IMR-90 (cell line): ENCODE results near the gene HEYL. TPM values are rescaled to one million over a fixed set of nuclear protein-coding genes. Genes with fewer than 3 reads are reported as not detected.

Experiments
- ATAC-seq: fragments of 200-7000 bp; cut with Tn5 transposase; 2 replicates; pipeline ENCODE4 v1.9.1; 2020; ENCODE audit warnings: low read depth, mild to moderate bottlenecking, moderate library complexity
- BruUV-seq: library from RNA; stranded (reverse); fragments of 400-500 nt; replicated peaks from 2 replicates; lab custom pipeline; 2021; lab: Mats Ljungman, UMichigan
- CTCF ChIA-PET: fragments of 300-600 bp; formaldehyde crosslinking; extraction: SDS; loops from one replicate; lab custom pipeline; 2021; ENCODE audit warnings: antibody characterized with exemption; lab: Yijun Ruan, JAX
- POLR2A ChIA-PET: fragments of 300-600 bp; sonication (Branson Sonifier 250); formaldehyde crosslinking; loops from one replicate; lab custom pipeline; 2022; ENCODE audit warnings: antibody characterized with exemption; ENCODE audit not compliant: unreplicated experiment; lab: Charles Lee
- DNase-seq: peaks from one replicate; pipeline ENCODE4 v3.0.0; 2013
- H2AFZ ChIP-seq: replicated peaks from 2 replicates; pipeline ENCODE3; 2013; ENCODE audit warnings: low read length, mild to moderate bottlenecking; ENCODE audit not compliant: poor library complexity
- H2AK5ac ChIP-seq: 2 replicates; pipeline ENCODE4 v1.6.1; 2013; ENCODE audit warnings: low read depth, low read length, inconsistent platforms
- H2AK9ac ChIP-seq: replicated peaks from 2 replicates; pipeline ENCODE3; 2013; ENCODE audit warnings: mild to moderate bottlenecking, low read depth, low read length, moderate library complexity; ENCODE audit not compliant: poor library complexity
- H2BK120ac ChIP-seq: 2 replicates; pipeline ENCODE4 v1.6.1; 2013; ENCODE audit warnings: low read depth, low read length, inconsistent platforms
- H2BK15ac ChIP-seq: 3 replicates; pipeline ENCODE4 v1.6.1; 2013; ENCODE audit warnings: low read depth, low read length, inconsistent platforms
- H2BK20ac ChIP-seq: 2 replicates; pipeline ENCODE4 v1.6.1; 2013; ENCODE audit warnings: low read depth, mild to moderate bottlenecking, inconsistent platforms, low read length, moderate library complexity
- H2BK5ac ChIP-seq: 2 replicates; pipeline ENCODE4 v1.6.1; 2013; ENCODE audit warnings: mild to moderate bottlenecking, low read depth, low read length, inconsistent platforms; ENCODE audit not compliant: poor library complexity, severe bottlenecking
- H3K14ac ChIP-seq: replicated peaks from 2 replicates; pipeline ENCODE4 v1.6.1; 2013; ENCODE audit warnings: low read depth, low read length, inconsistent platforms
- H3K18ac ChIP-seq: 2 replicates; pipeline ENCODE4 v1.6.1; 2013; ENCODE audit warnings: low read depth, low read length, control low read depth
- H3K23ac ChIP-seq: 2 replicates; pipeline ENCODE4 v1.6.1; 2013; ENCODE audit warnings: low read depth, low read length, inconsistent platforms
- H3K27ac ChIP-seq: 2 replicates; pipeline ENCODE4 v1.5.1; 2013; ENCODE audit warnings: mild to moderate bottlenecking, control low read depth, low read length; ENCODE audit not compliant: insufficient read depth
- H3K27me3 ChIP-seq: 2 replicates; pipeline ENCODE4 v1.6.1; 2013; ENCODE audit warnings: low read length; ENCODE audit not compliant: control insufficient read depth, insufficient read depth
- H3K36me3 ChIP-seq: 2 replicates; pipeline ENCODE4 v1.6.1; 2013; ENCODE audit warnings: low read length, mixed read lengths; ENCODE audit not compliant: control insufficient read depth, insufficient read depth
- H3K4ac ChIP-seq: 2 replicates; pipeline ENCODE4 v1.6.1; 2013; ENCODE audit warnings: low read depth, low read length, inconsistent platforms
- H3K4me1 ChIP-seq: 2 replicates; pipeline ENCODE4 v1.6.1; 2013; ENCODE audit warnings: low read length, mixed read lengths; ENCODE audit not compliant: control insufficient read depth, insufficient read depth
- H3K4me2 ChIP-seq: 2 replicates; pipeline ENCODE4 v1.6.1; 2013; ENCODE audit warnings: low read depth, mild to moderate bottlenecking, control low read depth, low read length, moderate library complexity
- H3K4me3 ChIP-seq: 2 replicates; pipeline ENCODE4 v1.5.1; 2013; ENCODE audit warnings: low read depth, mild to moderate bottlenecking, control low read depth, low read length, moderate library complexity; ENCODE audit not compliant: insufficient read depth
- H3K56ac ChIP-seq: 2 replicates; pipeline ENCODE4 v1.6.1; 2013; ENCODE audit warnings: low read length, inconsistent platforms; ENCODE audit not compliant: insufficient read depth; ENCODE audit errors: extremely low read depth
- H3K79me1 ChIP-seq, 2 experiments: 2 replicates each; pipeline ENCODE4 v1.6.1; 2013; ENCODE audit warnings: low read length in 2 of 2, inconsistent platforms in 1 of 2, low read depth in 1 of 2
- H3K9ac ChIP-seq: 2 replicates; pipeline ENCODE4 v1.6.1; 2013; ENCODE audit warnings: low read depth, low read length, control low read depth
- H3K9me1 ChIP-seq: 2 replicates; pipeline ENCODE4 v1.6.1; 2013; ENCODE audit warnings: low read length, inconsistent platforms; ENCODE audit not compliant: insufficient read depth
- H3K9me3 ChIP-seq: 2 replicates; pipeline ENCODE4 v1.6.1; 2013; ENCODE audit warnings: low read length; ENCODE audit not compliant: control insufficient read depth, insufficient read depth
- H4K20me1 ChIP-seq: 2 replicates; pipeline ENCODE4 v1.6.1; 2013; ENCODE audit warnings: low read length, inconsistent platforms; ENCODE audit not compliant: insufficient read depth
- H4K5ac ChIP-seq: 2 replicates; pipeline ENCODE4 v1.6.1; 2013; ENCODE audit warnings: mild to moderate bottlenecking, low read depth, low read length, control low read depth
- H4K8ac ChIP-seq, 2 experiments: 2 replicates each; pipeline ENCODE4 v1.6.1; 2013; ENCODE audit warnings: low read depth in 2 of 2, low read length in 2 of 2, control low read depth in 1 of 2, inconsistent platforms in 1 of 2
- H4K91ac ChIP-seq: 2 replicates; pipeline ENCODE4 v1.6.1; 2013; ENCODE audit warnings: low read depth, low read length, inconsistent platforms; ENCODE audit not compliant: insufficient read depth
- BHLHE40 ChIP-seq: fragments of 150-350 bp; IDR thresholded peaks from 2 replicates; pipeline ENCODE4 v1.6.1; 2016; ENCODE audit warnings: mild to moderate bottlenecking, low read depth, low read length
- CEBPB ChIP-seq: IDR thresholded peaks from 2 replicates; pipeline ENCODE4 v1.6.1; 2012; ENCODE audit warnings: low read depth, low read length, improper control_type of control experiment
- CTCF ChIP-seq: conservative IDR thresholded peaks from 2 replicates; pipeline ENCODE4 v1.5.1; 2012; ENCODE audit warnings: mild to moderate bottlenecking, low read depth, low read length, improper control_type of control experiment
- ELK1 ChIP-seq: fragments of 150-350 bp; IDR thresholded peaks from 2 replicates; pipeline ENCODE4 v1.6.1; 2016; ENCODE audit warnings: low read depth, mild to moderate bottlenecking, low read length, moderate library complexity, borderline replicate concordance
- FOS ChIP-seq: fragments of 150-350 bp; IDR thresholded peaks from 2 replicates; pipeline ENCODE4 v1.6.1; 2016; ENCODE audit warnings: low read depth, low read length
- MAFK ChIP-seq: IDR thresholded peaks from 2 replicates; pipeline ENCODE4 v1.6.1; 2012; ENCODE audit warnings: low read depth, low read length, improper control_type of control experiment
- MAZ ChIP-seq: IDR thresholded peaks from 2 replicates; pipeline ENCODE4 v1.6.1; 2012; ENCODE audit warnings: low read depth, mild to moderate bottlenecking, low read length, improper control_type of control experiment, moderate library complexity, borderline replicate concordance
- MXI1 ChIP-seq: IDR thresholded peaks from 2 replicates; pipeline ENCODE4 v1.6.1; 2012; ENCODE audit warnings: low read depth, mild to moderate bottlenecking, low read length, moderate library complexity, borderline replicate concordance
- NFE2L2 ChIP-seq: fragments of 150-350 bp; IDR thresholded peaks from 2 replicates; pipeline ENCODE4 v1.6.1; 2016; ENCODE audit warnings: low read depth, mild to moderate bottlenecking, low read length
- RAD21 ChIP-seq: IDR thresholded peaks from 2 replicates; pipeline ENCODE4 v1.6.1; 2012; ENCODE audit warnings: low read length, improper control_type of control experiment
- USF2 ChIP-seq: fragments of 150-350 bp; IDR thresholded peaks from 2 replicates; pipeline ENCODE4 v1.6.1; 2017; ENCODE audit warnings: mild to moderate bottlenecking, antibody characterized with exemption, low read length, low read depth
- WGBS, 2 experiments: methylation state at CpG; one replicate each; pipeline versions ENCODE4 v1.1.5 to v1.1.7; 2013; ENCODE audit warnings: missing lambda C conversion rate in 2 of 2; ENCODE audit not compliant: insufficient read length in 1 of 2; ENCODE audit errors: extremely low coverage in 2 of 2; 5-methylcytosine and 5-hydroxymethylcytosine counted together
- dilution Hi-C: fragments of 300-500 bp; cut with HindIII; formaldehyde crosslinking; loops from one replicate; pipeline ENCODE4 v1.14.3; 2018; ENCODE audit warnings: low sequenced_read_pairs; ENCODE audit not compliant: unreplicated experiment
- in situ Hi-C: fragments of 300-500 bp; cut with MboI; formaldehyde crosslinking; loops from 3 replicates; pipeline ENCODE4 v1.14.3; 2019; ENCODE audit warnings: low sequenced_read_pairs, inconsistent platforms, mixed read lengths
- intact Hi-C: fragments of 100-400 bp; cut with micrococcal nuclease; formaldehyde crosslinking; loops from 2 replicates; pipeline ENCODE4 v1.10.0; 2022
- polyA plus RNA-seq, 3 experiments: library from polyadenylated mRNA; depleted of rRNA; stranded (reverse); fragments of >200 nt; gene quantifications; 2 replicates each; pipeline ENCODE4 v1.2.3, GENCODE V29; 2012; ENCODE audit warnings: low replicate concordance in 1 of 3
- total RNA-seq: library from RNA; depleted of rRNA; stranded (reverse); fragments of >200 nt; gene quantifications from 2 replicates; pipeline ENCODE4 v1.2.3, GENCODE V29; 2012

Gene HEYL
- total and polyA plus RNA-seq, 2 of the 4 experiments (the other 2 are of a cell fraction) = 0.02 TPM; not detected in 1

GRCh38 chr1:39635205-39635870, 4.1 kb downstream of the HEYL start:
- no peak overlapping the region for H3K56ac ChIP-seq
- dilution Hi-C loops = no loop called here
- no peaks in the 10 kb centered on the region for H4K20me1 ChIP-seq
- no peak overlapping the region for H3K27ac ChIP-seq
- no peak overlapping the region for H4K8ac ChIP-seq
- no peak overlapping the region for H3K23ac ChIP-seq
- no peak for DNase-seq
- in situ Hi-C loops = no loop called here
- intact Hi-C loops = no loop called here
- no peak overlapping the region for H3K4ac ChIP-seq
- H3K36me3 ChIP-seq = no peaks in the 10 kb centered on the region
- H4K91ac ChIP-seq = no peak overlapping the region
- H3K9me3 ChIP-seq = no peaks in the 10 kb centered on the region; the same call in 1 of the 2 replicates
- H3K9ac ChIP-seq = no peak overlapping the region
- H3K9me1 ChIP-seq = peaks cover 4% of the 10 kb centered on the region; the same call in 1 of the 2 replicates
- no peak overlapping the region for H2AFZ ChIP-seq
- no peak overlapping the region for H2BK15ac ChIP-seq
- H2BK20ac ChIP-seq = no peak overlapping the region
- H3K4me3 ChIP-seq = no peak overlapping the region
- peaks cover 38% of the 10 kb centered on the region for H3K27me3 ChIP-seq
- no peaks in the 10 kb centered on the region; the same call in 1 of the 2 replicates for H3K4me1 ChIP-seq
- H3K4me2 ChIP-seq = no peak overlapping the region
- no peak overlapping the region for H2BK120ac ChIP-seq
- no peaks in the 10 kb centered on the region; a peak in 1 of 4 replicates for H3K79me1 ChIP-seq
- H2BK5ac ChIP-seq = no peak overlapping the region
- H2AK9ac ChIP-seq = no peak overlapping the region
- H4K5ac ChIP-seq = no peak overlapping the region
- ATAC-seq = no peak
- POLR2A ChIA-PET = no interaction called here
- CTCF ChIA-PET = no interaction called here
- H2AK5ac ChIP-seq = no peak overlapping the region
- TF ChIP-seq CEBPB (no peak), NFE2L2 (no peak), MAFK (no peak), MAZ (no peak), FOS (no peak), ELK1 (no peak), MXI1 (no peak), CTCF (no peak), RAD21 (no peak), BHLHE40 (no peak), USF2 (no peak)
- BruUV-seq = no TSS peak
- no peak overlapping the region for H3K18ac ChIP-seq
- WGBS, 2 experiments = 76% methylated on average over 6 of the region's 12 CpGs; no CpG with 5 or more reads in 1 of the 2 experiments
- no peak overlapping the region for H3K14ac ChIP-seq
